Measurements from ENCODE around the gene HSD17B8.
"Not testable (repeated sequence)": the region's sequence is repeated elsewhere in the genome, so short reads cannot be mapped to it uniquely, and the experiment has no call there.

The HSD17B8 gene

DNA sequence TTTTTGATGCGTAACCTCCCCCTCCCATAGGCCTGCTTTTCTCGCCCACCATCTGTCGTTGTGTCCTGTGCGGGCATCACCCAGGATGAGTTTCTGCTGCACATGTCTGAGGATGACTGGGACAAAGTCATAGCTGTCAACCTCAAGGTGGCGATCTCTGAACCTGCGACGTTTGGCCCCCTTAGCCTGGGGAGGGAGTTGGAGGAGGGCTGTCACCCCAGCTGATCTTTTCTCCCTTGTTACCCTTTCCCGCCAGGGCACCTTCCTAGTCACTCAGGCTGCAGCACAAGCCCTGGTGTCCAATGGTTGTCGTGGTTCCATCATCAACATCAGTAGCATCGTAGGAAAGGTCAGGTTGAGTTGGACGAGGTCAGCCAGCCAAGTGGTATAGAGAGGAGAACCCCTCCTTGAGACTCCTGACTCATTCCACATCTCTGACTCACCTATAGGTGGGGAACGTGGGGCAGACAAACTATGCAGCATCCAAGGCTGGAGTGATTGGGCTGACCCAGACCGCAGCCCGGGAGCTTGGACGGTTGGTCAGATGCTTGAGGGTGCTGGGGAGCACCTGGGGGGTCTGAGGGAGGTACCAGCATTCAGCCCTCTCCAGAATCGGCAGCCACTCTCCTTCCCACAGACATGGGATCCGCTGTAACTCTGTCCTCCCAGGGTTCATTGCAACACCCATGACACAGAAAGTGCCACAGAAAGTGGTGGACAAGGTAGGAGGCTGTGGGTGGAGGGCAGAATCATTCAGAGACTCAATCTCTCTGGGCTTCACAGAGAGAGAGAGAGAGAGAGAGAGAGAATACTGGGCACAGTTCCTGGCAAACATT, 954 bp downstream of the HSD17B8 start:
- DNase-seq (ENCODE audit: low read depth in 2 of 3, low spot score in 1 of 3): peak; percentile 45 to 50 (median 46)

DNA sequence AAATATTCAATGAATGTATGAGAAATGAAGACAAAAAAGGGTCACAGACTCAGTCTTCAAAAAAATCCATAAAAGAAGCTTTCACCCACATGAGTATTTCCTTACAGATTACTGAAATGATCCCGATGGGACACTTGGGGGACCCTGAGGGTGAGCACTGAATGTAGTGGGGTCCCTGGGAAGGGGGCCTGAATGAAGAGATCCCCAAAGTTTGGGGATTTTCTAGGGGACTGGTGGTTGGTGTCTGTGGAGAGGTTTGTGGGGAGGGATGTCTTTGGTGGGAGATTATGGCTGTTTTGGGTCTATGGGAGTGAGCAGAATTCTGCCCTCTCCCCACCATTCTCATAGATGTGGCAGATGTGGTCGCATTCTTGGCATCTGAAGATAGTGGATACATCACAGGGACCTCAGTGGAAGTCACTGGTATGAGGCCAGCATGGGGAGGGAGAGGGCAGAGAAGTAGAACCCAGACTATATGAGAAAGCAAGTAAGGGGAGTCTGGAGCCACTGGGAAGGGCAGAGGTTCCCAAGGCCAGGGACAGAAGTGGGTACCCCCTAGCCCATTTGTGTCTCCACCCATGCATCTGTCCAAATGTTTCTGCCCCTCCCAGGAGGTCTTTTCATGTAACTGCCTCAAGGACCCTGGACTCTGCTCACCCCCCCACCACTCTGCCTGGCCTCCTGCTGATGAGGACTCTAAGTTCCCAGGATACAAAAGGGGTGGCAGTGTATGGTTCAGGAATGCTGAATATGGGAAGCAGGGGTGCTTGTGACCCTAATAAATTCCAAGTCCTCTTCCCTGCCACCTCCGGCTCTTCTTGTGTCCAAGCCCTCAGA, 1.8 kb downstream of the HSD17B8 start:
- DNase-seq (ENCODE audit: low read depth in 2 of 3, low spot score in 1 of 3): no peak

DNA sequence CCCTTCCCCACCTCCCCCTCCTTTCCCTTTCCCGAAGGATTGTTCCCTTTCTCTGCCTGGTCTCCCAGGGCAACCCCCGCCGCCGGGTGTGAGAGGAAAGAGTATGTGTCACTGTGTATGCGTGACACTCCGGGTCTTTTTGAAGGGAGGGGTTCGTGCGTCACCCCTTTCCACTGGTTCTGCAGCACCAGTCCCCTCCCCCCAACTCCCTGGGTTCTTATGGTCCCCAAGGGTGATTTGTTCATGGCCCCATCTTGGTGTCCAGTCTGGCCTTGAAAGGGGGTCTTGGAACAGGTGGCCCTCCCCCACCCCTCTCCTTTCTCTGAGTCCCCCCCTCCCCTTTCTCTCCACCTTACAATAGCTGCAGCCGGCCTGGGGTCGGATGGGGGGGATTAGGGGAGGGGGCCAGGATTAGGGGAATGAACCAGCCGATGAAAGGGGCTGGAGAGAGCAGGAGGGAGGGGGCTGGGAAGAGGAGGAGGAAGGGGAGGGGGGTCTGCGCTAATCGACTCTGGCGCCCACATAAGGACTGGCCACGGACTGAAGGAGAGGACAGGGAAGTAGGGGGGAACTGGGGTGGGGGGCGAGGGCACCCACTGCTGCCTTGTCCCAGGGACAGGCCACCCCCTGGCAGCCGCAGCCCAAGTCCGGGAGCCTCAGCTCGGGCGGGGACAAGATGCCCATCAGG, 2.6 kb downstream of the HSD17B8 start:
- DNase-seq (ENCODE audit: low read depth in 2 of 3, low spot score in 1 of 3): no peak

DNA sequence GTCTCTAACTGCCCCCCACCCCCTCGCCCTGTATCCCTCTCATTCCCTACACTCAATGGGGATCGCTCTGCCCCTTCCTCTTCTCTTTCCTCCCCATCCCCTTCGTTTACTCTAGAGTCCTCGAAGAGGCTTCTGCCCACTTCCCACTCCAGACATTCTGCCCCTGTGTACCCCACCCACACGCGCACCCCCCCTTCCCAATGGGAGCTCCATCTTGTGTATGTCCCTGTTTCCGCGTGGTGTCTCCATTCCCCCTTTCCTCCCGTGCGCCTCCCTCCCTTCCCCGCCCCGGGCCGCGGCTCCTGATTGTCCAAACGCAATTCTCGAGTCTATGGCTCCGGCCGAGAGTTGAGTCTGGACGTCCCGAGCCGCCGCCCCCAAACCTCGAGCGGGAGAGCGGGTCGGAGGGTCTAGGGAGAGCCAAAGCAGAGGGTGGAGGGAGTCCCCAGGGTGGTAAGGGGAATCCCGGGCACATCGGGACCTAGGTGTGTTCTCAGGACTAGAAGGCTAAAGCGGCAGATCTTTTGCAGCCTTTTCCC, 3.2 kb downstream of the HSD17B8 start:
- DNase-seq (ENCODE audit: low read depth in 2 of 3, low spot score in 1 of 3): no peak

DNA sequence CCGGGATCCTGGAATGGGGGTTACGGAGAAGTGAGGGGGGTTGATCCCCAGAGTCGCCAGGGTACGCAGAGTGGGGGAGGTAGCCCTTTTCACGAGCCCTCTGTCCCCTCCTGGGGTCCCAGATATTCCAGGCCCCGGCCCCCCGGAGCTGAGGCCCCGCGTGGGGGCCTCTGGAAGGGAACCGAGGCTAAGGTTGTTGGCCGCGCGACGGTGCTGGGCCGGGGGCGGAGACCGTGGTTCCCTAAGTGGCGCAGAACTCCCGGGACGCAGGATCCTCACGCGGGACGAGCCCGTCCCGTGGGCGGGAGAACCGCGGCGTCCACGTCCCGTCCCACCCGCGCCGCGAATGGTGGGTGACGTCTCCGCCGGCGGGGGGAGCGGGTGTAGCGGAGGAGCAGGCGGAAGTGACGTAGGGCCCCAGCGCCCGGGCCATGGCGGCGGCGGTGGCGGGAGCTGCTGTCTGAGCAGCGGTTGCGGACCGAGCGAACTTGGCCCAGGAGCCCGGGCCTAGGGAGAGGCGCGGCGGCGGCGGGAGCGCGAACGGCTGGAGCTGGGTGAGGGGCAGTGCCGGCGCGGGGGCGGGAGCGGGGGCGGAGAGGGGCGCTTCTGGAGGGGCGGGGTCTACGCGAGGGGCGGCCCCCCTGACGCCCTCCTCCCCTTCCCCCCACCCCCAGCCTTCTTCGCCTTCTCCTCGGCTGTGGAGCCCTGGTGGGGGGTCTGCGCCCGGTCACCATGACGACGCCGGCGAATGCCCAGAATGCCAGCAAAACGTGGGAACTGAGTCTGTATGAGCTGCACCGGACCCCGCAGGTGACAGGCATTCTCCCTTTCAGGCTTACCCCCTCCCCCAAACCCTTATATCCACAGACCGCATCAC, 3.9 kb downstream of the HSD17B8 start, which contains the start of gene RING1:
Gene RING1 (plus strand): TSS at position 410 of the 877 bp plus-strand sequence. CDS start 323 bp downstream, at position 733.
- DNase-seq (ENCODE audit: low read depth in 2 of 3, low spot score in 1 of 3): peak; percentile 72 to 83 (median 73)

DNA sequence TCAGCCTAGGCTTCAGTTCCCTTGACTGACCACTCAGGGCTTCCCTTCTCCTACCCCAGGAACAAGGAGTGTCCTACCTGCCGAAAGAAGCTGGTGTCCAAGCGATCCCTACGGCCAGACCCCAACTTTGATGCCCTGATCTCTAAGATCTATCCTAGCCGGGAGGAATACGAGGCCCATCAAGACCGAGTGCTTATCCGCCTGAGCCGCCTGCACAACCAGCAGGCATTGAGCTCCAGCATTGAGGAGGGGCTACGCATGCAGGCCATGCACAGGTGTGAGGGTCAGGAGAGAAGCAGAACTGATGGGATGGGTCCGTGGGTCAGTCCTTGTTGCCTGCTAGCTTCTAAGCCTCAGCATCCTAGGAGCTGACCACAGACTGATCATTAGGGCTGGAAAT, 5.4 kb downstream of the HSD17B8 start:
- DNase-seq (ENCODE audit: low read depth in 2 of 3, low spot score in 1 of 3): no peak

DNA sequence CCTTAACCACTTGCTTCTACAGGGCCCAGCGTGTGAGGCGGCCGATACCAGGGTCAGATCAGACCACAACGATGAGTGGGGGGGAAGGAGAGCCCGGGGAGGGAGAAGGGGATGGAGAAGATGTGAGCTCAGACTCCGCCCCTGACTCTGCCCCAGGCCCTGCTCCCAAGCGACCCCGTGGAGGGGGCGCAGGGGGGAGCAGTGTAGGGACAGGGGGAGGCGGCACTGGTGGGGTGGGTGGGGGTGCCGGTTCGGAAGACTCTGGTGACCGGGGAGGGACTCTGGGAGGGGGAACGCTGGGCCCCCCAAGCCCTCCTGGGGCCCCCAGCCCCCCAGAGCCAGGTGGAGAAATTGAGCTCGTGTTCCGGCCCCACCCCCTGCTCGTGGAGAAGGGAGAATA, 6.7 kb downstream of the HSD17B8 start:
- no peak for DNase-seq (ENCODE audit: low read depth in 2 of 3, low spot score in 1 of 3)

DNA sequence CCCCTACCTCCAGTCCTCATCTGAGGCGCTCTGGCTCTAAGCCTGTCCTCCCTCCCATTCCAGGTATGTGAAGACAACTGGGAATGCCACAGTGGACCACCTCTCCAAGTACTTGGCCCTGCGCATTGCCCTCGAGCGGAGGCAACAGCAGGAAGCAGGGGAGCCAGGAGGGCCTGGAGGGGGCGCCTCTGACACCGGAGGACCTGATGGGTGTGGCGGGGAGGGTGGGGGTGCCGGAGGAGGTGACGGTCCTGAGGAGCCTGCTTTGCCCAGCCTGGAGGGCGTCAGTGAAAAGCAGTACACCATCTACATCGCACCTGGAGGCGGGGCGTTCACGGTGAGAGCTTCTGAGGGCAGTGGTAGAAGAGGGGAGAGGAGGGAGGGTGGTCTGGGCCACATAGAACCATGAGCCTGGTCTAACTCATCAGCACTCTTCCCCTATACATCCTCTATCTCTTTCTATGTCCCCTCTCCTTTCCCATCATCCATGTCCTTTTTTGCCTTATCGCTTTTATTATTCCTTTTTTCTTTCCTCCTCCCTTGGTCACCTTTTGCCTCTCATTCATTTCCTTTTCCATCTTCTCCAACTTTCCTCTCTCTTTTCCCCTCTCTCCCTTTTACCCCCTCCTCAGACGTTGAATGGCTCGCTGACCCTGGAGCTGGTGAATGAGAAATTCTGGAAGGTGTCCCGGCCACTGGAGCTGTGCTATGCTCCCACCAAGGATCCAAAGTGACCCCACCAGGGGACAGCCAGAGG, 7.4 kb downstream of the HSD17B8 start:
- DNase-seq (ENCODE audit: low read depth in 2 of 3, low spot score in 1 of 3): no peak

DNA sequence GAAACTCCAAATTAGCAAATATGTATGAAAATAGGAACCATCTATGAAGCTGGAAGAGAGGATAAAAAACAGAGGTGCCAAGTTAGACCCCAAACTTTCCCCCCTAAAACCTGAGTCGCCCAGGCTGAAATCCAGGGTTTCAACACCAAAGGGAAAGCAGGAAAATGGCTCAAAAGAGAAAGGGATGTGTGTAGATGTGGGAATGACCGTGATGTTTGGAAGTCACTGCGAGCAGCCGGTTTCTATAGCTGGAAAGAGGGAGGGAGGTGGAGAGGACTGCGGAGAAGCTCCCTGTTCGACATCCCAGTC, 8.4 kb downstream of the HSD17B8 start:
- no peak for DNase-seq (ENCODE audit: low read depth in 2 of 3, low spot score in 1 of 3)

DNA sequence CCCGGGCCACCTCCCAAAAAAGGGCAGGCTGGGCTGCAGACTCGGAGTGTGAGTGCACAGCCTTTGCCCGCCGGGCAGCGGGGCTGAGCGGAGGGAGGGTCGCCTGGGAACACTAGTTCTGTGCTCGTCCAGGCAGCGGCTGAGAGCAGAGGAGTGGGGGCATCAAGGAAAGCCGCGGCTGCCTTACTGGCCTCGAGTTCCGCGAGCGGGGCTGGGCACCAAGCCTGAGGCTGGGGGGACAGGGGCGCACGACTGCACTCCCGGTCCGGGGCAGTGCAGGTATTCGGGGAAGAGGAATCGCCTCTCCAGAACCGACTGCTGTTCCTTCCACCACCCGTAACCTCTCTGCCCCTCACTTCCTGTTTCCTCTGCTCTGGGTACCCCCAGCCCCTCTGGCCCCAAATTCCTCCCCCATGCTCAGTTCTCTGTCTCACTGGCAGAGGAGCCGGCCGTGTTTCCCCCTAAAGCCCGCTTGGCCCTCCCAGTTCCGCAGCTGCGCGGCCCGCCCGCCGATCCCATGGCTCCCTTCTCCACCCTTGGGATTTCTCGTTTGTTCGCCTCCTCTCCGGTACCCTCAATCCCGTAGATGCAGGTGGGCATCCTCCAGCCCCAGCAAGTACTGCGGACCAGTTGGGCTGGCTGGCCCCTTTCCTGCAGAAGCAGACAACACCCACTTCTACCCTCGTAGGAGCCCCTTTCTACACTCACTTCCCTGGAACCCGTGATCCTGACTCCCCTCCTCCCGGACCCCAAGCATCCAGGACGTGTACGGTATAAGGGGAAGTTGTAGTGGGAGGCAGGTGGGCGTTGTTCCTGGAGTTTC, 8.9 kb downstream of the HSD17B8 start:
- DNase-seq (ENCODE audit: low read depth in 2 of 3, low spot score in 1 of 3): no peak

DNA sequence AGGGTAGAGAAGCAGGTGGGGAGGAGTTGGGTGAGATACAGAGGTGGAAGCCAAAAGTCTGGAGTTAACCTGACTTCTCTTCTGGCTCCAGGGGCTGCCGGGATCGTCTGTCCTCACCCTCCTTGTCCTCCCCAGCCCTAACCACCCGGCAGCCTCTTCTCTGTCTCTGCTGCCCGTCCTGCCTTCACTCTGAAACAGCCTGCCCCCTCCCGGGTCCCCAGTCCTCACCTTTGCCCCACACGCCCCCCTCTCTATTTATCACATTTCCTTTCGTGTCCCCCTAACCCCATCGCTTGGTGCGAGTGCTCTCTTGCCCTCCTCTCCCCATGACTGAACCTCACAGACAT, 9.5 kb downstream of the HSD17B8 start:
- DNase-seq (ENCODE audit: low read depth in 2 of 3, low spot score in 1 of 3): no peak

DNA sequence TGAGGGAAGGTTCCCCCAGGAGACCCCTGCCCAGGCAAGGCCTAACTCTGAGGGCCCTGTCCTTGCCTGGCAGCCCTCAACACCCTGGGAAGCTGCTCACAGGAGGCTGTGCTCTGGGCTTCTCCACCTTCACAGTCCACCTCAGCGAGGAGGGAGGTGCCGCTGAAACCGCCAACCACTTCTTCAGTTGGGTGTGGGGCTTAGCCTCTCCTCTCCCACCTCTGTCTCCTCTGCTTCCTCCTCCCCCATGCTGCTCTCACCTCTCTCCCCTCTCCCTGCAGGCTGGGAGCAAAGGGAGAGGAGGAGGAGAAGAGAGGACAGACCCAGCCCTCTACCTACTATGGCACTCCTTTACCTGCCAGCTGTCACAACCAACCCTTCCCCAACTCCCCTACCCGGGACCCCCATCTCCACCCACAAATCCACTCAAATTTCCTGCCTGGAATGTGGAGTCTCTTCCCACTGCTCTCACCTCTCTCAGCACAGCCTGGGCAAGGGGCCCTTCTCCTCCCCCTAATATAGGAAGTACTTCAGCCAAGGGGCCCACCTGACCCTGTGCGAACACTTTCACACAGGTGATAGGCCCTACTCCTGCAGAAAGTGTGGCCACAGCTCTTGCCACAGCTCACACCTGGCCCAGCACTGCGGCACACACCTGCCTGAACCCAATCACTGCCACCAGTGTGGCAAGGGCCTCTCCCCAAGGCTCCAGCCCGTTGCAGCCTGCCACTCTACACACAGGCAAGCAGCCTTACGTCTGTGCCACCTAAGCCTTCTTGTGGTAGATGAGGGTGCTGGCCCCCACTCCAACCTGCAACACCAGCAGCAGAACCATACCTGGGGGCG, 11.0 kb downstream of the HSD17B8 start:
- no peak for DNase-seq (ENCODE audit: low read depth in 2 of 3, low spot score in 1 of 3)

DNA sequence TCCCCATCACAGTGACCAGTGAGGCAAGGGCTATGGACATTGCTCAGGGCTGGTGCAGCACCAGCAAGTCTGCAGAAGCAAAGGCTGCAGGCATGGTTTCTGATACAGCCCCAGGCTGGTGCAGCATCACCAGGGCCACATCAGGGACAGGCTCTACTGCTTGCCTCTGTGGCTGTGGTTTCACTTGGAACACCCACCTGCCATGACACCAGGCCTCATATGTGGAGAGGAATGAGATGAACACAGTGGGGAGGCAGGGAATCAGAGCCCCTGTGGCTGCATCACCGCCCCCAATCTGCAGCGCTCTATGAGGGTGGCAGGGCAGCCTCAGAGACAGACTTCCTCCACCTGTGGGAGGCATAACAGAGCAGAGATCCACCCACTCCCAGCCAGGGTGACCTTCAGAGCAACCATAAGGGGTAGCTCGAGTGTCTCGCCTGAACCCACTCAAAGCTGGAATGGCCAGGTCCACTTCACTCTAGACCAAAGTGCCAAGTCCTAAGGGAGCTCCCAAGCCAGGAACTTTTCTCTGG, 11.7 kb downstream of the HSD17B8 start:
- DNase-seq (ENCODE audit: low read depth in 2 of 3, low spot score in 1 of 3): no peak

DNA sequence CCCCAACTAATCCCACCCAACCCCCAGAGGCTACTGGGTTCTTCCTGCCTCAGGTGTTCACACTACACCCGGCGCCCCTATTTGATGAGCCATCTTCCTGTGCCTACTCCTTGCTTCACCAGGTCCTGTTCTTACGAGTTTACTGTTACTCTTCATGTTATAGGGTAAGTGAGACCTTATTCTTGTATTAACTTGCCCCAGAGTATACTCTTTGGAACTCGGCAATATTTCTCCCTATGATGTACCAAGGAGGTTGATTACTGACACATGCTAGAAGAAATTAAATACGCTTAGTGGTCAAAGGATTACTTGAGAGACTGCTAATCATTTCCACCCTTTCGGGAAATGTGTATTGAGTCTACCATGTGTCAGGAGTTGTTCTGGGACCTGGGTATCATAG, 12.8 kb downstream of the HSD17B8 start:
- no peak for DNase-seq (ENCODE audit: low read depth in 2 of 3, low spot score in 1 of 3)

DNA sequence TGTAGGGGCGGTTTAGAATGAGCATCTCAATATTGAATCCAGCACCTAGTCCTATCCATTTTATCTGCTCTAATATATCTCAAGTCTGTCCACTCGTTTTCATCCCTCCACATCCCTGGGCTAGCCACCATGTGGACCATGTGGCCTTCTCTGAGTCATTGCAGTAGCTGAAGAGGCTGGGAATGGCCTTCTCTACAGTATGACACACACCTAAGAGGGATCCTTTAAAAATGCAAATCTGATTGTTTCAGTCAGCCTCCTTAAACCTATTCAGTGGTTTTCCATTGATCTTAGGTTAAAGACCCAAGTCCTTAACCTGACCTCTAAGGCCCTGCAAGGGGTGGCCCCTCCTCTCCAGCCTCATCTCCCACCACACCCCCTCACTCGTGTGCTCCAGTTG, 13.2 kb downstream of the HSD17B8 start:
- DNase-seq (ENCODE audit: low read depth in 2 of 3, low spot score in 1 of 3): no peak

DNA sequence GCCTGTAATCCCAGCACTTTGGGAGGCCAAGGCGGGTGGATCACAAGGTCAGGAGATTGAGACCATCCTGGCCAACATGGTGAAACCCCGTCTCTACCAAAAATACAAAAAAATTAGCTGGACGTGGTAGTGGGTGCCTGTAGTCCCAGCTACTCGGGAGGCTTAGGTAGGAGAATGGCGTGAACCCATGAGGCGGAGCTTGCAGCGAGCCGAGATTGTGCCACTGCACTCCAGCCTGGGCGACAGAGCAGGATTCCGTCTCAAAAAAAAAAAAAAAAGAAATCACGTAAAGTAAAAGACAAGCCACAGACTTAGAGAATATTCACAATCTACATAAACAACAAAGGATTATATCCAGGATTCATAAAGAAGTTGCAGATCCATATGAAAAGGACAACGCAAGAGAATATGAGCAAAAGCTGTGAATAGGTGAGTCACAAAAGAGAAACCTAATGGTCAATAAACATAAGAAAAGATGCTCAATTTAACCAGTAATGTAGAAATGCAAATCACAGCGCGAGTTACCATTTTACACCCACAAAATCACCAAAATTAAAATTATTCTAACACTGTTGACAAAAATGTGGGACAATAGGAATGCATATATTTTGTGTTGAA, 22.2 kb downstream of the HSD17B8 start:
- not testable (repeated sequence) for DNase-seq (ENCODE audit: low read depth in 2 of 3, low spot score in 1 of 3)

DNA sequence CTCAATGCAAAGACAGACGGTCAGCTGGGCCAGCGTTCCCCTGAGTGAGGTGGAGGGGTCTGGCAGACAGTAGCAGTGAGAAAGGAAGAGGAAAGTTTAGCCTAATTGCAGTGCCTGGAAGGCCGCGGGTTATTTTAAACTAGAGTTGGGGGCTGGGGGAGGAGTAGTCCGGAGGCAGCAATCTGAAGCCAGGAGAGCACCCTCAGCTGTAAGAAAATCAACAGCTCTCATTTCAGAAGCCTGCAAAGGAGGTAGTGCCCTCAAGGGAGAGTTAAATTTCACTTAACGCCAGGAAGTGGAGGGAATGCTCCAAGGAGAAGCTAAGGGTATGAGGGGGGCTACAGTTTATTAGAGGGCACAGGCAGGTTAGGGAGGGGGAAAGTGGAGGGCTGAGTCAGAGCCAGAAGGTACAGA, 30.8 kb downstream of the HSD17B8 start:
- DNase-seq (ENCODE audit: low read depth in 2 of 3, low spot score in 1 of 3): no peak

All from stimulated activated CD4-positive, alpha-beta T cell treated with anti-CD3 and anti-CD28 coated beads, Interleukin-12 subunit alpha, Interleukin-12 subunit beta, amount 100 ng/mL, for 48 hours (primary cell).